GM10248 (cell line): ENCODE data around the gene TRMT2A.

Source experiments
- CTCF ChIA-PET: fragments of 300-600 bp; sonication (Branson Sonifier 250); formaldehyde crosslinking; extraction: SDS; loops from one replicate; lab custom pipeline; 2021; ENCODE audit warnings: antibody characterized with exemption; lab: Yijun Ruan, JAX
- POLR2A ChIA-PET: fragments of 350-650 bp; sonication (Branson Sonifier 250); formaldehyde crosslinking; extraction: SDS; loops from one replicate; lab custom pipeline; 2020; ENCODE audit warnings: antibody characterized with exemption; lab: Yijun Ruan, JAX
- DNase-seq: peaks from one replicate; pipeline ENCODE4 v3.0.0; 2012; ENCODE audit errors: extremely low spot score
- CTCF ChIP-seq: IDR thresholded peaks from 2 replicates; pipeline ENCODE4 v1.5.1; 2012; ENCODE audit warnings: mild to moderate bottlenecking, low read depth; ENCODE audit errors: extremely low read depth, missing control alignments, control extremely low read depth

Gene TRMT2A

GRCh38 chr22:20154602-20155187 is 37.7 kb upstream of the TRMT2A start:
- DNase-seq: no peak
- ChIA-PET CTCF (interaction anchor here (1.9 kb wide), 1 partner anchor 129 kb away, joined by 7 read pairs; no protein-coding TSS in a partner anchor), POLR2A (no interaction called here)
- TF ChIP-seq CTCF: no peak

GRCh38 chr22:20153945-20154344 is 36.9 kb upstream of the TRMT2A start:
- POLR2A ChIA-PET: no interaction called here
- CTCF ChIA-PET: interaction anchor here (1.2 to 1.9 kb wide), 2 partner anchors 115 to 130 kb away, joined by 3 to 7 read pairs; no protein-coding TSS in a partner anchor

GRCh38 chr22:20152464-20152890 is 35.5 kb upstream of the TRMT2A start:
- DNase-seq: no peak
- CTCF ChIA-PET: no interaction called here
- POLR2A ChIA-PET: no interaction called here
- TF ChIP-seq CTCF: no peak

More at GRCh38 chr22:20153945-20154344, 36.9 kb upstream of the TRMT2A start:
- DNase-seq: no peak
- TF ChIP-seq CTCF: no peak

GRCh38 chr22:20151276-20151588 is 34.2 kb upstream of the TRMT2A start:
- POLR2A ChIA-PET: no interaction called here
- CTCF ChIA-PET: no interaction called here
- DNase-seq: no peak

GRCh38 chr22:20150381-20151275 is 33.6 kb upstream of the TRMT2A start, which contains the start of gene CCDC188:
Gene CCDC188 (minus strand): TSS chr22:20151055. CDS start chr22:20150986, 69 bp downstream.
- CTCF ChIA-PET: no interaction called here
- POLR2A ChIA-PET: no interaction called here
- no peak for DNase-seq
- no peak for TF ChIP-seq CTCF

More at GRCh38 chr22:20151276-20151588, 34.2 kb upstream of the TRMT2A start:
- TF ChIP-seq CTCF: no peak
